VCaP (cell line): Measurements from ENCODE around the gene RFX4.

Source experiments
- H3K27ac ChIP-seq: fragments of 450-650 bp; 2 replicates; pipeline ENCODE4 v1.5.1; 2017
- CTCF ChIP-seq: fragments of 450-650 bp; conservative IDR thresholded peaks from 2 replicates; pipeline ENCODE4 v1.5.1; 2017; ENCODE audit warnings: mild to moderate bottlenecking, moderate library complexity

The RFX4 gene

GRCh38 chr12:106712768-106713167, 130.0 kb downstream of the RFX4 start:
- no peak overlapping the region for H3K27ac ChIP-seq
- no peak for TF ChIP-seq CTCF

- no peak for TF ChIP-seq CTCF
- no peak overlapping the region for H3K27ac ChIP-seq
Observed at GRCh38 chr12:106714926-106715325, 132.1 kb downstream of the RFX4 start.

GRCh38 chr12:106715582-106715981, 132.8 kb downstream of the RFX4 start:
- no peak for TF ChIP-seq CTCF
- no peak overlapping the region for H3K27ac ChIP-seq

GRCh38 chr12:106717673-106718072, 134.9 kb downstream of the RFX4 start:
- TF ChIP-seq CTCF: no peak

GRCh38 chr12:106719879-106720278, 137.1 kb downstream of the RFX4 start:
- no peak for TF ChIP-seq CTCF
- H3K27ac ChIP-seq: no peak overlapping the region

More at GRCh38 chr12:106717673-106718072, 134.9 kb downstream of the RFX4 start:
- H3K27ac ChIP-seq: no peak overlapping the region

GRCh38 chr12:106720696-106721095, 137.9 kb downstream of the RFX4 start:
- TF ChIP-seq CTCF: no peak
- H3K27ac ChIP-seq: no peak overlapping the region

- no peak overlapping the region for H3K27ac ChIP-seq
- TF ChIP-seq CTCF: no peak
Observed at GRCh38 chr12:106721915-106722314, 139.1 kb downstream of the RFX4 start.

- no peak; the same call in 1 of the 2 replicates for TF ChIP-seq CTCF
- H3K27ac ChIP-seq: no peak overlapping the region
Observed at GRCh38 chr12:106722837-106723236, 140.0 kb downstream of the RFX4 start.
